Suprapubic skin (tissue), 4 donors: ENCODE data around the gene IL6ST. TPM values are rescaled to one million over a fixed set of nuclear protein-coding genes. Genes with fewer than 3 reads are reported as not detected.
"Not testable (repeated sequence)": the region's sequence is repeated elsewhere in the genome, so short reads cannot be mapped to it uniquely, and the experiment has no call there.

Source experiments
- DNase-seq, 2 donors: peaks; one replicate each; pipeline ENCODE4 v3.0.0-alpha.2; 2019; ENCODE audit warnings: low spot score in 2 of 2
- H3K27ac ChIP-seq: fragments of 200-600 bp; sonication (generic); one replicate; pipeline ENCODE4 v1.5.1; 2019
- H3K27me3 ChIP-seq: fragments of 200-600 bp; sonication (generic); one replicate; pipeline ENCODE4 v1.5.1; 2019
- H3K36me3 ChIP-seq: fragments of 200-600 bp; sonication (generic); one replicate; pipeline ENCODE4 v1.5.1; 2019
- H3K4me1 ChIP-seq: fragments of 200-600 bp; sonication (generic); one replicate; pipeline ENCODE4 v1.5.1; 2019
- H3K4me3 ChIP-seq: fragments of 200-600 bp; sonication (generic); one replicate; pipeline ENCODE4 v1.5.1; 2019; ENCODE audit warnings: mild to moderate bottlenecking
- H3K9me3 ChIP-seq: fragments of 200-600 bp; sonication (generic); one replicate; pipeline ENCODE4 v1.5.1; 2019
- EP300 ChIP-seq: sonication (generic); formaldehyde crosslinking; IDR thresholded peaks from one replicate; pipeline ENCODE4 v1.6.1; 2017; ENCODE audit warnings: antibody characterized with exemption
- POLR2A ChIP-seq, 2 donors: fragments of 450-650 bp; IDR thresholded peaks; one replicate each; pipeline ENCODE4 v1.6.1; 2017; ENCODE audit warnings: antibody characterized with exemption in 2 of 2, mild to moderate bottlenecking in 2 of 2, moderate library complexity in 2 of 2
- POLR2AphosphoS5 ChIP-seq, 3 donors: sonication (generic); formaldehyde crosslinking; IDR thresholded peaks; one replicate each; pipeline ENCODE4 v1.6.1; 2017; ENCODE audit warnings: antibody characterized with exemption in 3 of 3
- WGBS: methylation state at CpG from one replicate; pipeline ENCODE4 v1.1.5; 2018; 5-methylcytosine and 5-hydroxymethylcytosine counted together
- total RNA-seq, 4 donors: library from RNA; depleted of rRNA; stranded (reverse); fragments of >200 nt; gene quantifications; one replicate each; pipeline ENCODE4 v1.1.0, GENCODE V29; 2016
- TF ChIP-seq, protein P1 (sequence below), 2 donors: fragments of 200-600 bp in 1 of 2; fragments of 450-650 bp in 1 of 2; sonication (generic) in 1 of 2; IDR thresholded peaks; one replicate each; pipeline ENCODE4 v1.5.1; 2016 to 2019; ENCODE audit warnings: antibody characterized with exemption in 2 of 2, mild to moderate bottlenecking in 1 of 2, moderate library complexity in 1 of 2

Gene IL6ST
- total RNA-seq, 4 donors from 2014 or later: 47.0 to 110 (median 87.5) TPM

DNA sequence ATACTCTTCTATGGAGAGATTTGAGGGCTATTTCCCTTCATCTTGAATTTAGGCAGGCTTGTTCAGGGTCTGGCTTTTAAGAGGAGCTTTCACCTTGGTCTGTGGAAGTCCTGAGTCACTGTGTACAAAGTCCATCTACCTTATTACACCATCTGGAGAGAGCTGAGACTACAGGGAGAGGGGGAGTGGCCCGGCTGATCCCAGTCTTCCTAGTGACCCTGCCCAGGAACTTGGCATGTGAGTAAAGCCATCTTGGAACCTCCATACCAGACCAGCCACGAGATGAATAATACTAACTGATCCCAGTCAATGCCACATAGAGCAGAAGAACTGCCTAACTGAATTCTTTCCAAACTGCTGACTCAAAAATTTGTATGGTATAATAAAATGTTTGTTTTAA is 8.4 kb upstream of the IL6ST start:
- H3K27me3 ChIP-seq: no peaks in the 10 kb centered on the region
- peaks cover 3% of the 10 kb centered on the region for H3K9me3 ChIP-seq
- H3K4me1 ChIP-seq: peaks cover 9% of the 10 kb centered on the region
- no peak overlapping the region for H3K27ac ChIP-seq
- DNase-seq: peak in 1 of 2 donors; percentile 63
- H3K4me3 ChIP-seq: no peak overlapping the region
- WGBS: 46% methylated on average over 2 of the region's 2 CpGs
- no peak for TF ChIP-seq POLR2AphosphoS5 (IDR thresholded peaks at IDR 0.05)
- TF ChIP-seq, protein P1, sequence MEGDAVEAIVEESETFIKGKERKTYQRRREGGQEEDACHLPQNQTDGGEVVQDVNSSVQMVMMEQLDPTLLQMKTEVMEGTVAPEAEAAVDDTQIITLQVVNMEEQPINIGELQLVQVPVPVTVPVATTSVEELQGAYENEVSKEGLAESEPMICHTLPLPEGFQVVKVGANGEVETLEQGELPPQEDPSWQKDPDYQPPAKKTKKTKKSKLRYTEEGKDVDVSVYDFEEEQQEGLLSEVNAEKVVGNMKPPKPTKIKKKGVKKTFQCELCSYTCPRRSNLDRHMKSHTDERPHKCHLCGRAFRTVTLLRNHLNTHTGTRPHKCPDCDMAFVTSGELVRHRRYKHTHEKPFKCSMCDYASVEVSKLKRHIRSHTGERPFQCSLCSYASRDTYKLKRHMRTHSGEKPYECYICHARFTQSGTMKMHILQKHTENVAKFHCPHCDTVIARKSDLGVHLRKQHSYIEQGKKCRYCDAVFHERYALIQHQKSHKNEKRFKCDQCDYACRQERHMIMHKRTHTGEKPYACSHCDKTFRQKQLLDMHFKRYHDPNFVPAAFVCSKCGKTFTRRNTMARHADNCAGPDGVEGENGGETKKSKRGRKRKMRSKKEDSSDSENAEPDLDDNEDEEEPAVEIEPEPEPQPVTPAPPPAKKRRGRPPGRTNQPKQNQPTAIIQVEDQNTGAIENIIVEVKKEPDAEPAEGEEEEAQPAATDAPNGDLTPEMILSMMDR (IDR thresholded peaks at IDR 0.05): no peak
- TF ChIP-seq EP300: no peak
- TF ChIP-seq POLR2A (IDR thresholded peaks at IDR 0.05): no peak
- H3K36me3 ChIP-seq: no peaks in the 10 kb centered on the region

DNA sequence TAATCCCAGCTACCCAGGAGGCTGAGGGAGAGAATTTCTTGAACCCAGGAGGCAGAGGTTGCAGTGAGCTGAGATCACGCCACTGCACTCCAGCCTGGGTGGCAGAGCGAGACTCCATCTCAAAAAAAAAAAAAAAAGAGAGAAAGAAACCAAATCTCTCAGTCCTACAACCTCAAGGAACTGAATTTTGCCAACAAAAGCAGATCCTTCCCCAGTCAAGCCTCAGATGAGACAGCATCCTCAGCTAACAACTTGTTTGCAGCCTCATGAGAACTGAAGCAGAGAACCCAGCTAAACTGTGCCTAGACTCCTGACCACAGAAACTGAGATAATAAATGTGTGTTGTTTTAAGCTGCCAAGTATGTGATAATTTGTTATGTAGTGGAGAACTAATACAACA is 7.5 kb upstream of the IL6ST start:
- WGBS: 100% methylated on average over 2 of the region's 2 CpGs
- TF ChIP-seq POLR2AphosphoS5 (IDR thresholded peaks at IDR 0.05) (no peak), EP300 (no peak), POLR2A (IDR thresholded peaks at IDR 0.05) (no peak)
- TF ChIP-seq, protein P1 (IDR thresholded peaks at IDR 0.05): no peak
- Histone ChIP-seq H3K27ac (no peak overlapping the region), H3K27me3 (no peaks in the 10 kb centered on the region), H3K36me3 (no peaks in the 10 kb centered on the region), H3K4me1 (peaks cover 9% of the 10 kb centered on the region), H3K4me3 (no peak overlapping the region), H3K9me3 (peaks cover 3% of the 10 kb centered on the region)
- no peak for DNase-seq

DNA sequence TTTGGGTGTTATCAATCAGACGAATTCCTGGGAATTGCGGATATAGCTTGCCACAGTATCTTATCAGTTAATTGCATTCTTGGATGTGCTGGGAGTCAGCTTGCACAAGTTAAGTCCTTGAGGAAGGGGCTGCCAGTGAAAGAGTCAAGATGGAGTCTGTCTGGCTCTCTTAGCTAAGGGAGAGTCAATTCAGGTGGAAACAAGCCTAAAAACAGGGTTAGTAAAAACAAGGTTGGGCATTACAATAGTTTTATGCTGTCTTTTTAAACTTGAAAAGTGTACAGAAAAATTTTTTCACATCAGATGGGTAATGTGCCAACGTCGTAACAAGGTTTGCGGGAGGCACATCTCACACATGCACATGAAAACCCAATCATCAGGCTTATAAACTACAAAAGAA is 5.5 kb upstream of the IL6ST start:
- DNase-seq, H3K9me3 ChIP-seq, H3K4me3 ChIP-seq, H3K27ac ChIP-seq, H3K27me3 ChIP-seq, H3K36me3 ChIP-seq: not testable (repeated sequence)
- 70% methylated on average over 5 of the region's 5 CpGs for WGBS
- peaks cover 19% of the 10 kb centered on the region for H3K4me1 ChIP-seq

DNA sequence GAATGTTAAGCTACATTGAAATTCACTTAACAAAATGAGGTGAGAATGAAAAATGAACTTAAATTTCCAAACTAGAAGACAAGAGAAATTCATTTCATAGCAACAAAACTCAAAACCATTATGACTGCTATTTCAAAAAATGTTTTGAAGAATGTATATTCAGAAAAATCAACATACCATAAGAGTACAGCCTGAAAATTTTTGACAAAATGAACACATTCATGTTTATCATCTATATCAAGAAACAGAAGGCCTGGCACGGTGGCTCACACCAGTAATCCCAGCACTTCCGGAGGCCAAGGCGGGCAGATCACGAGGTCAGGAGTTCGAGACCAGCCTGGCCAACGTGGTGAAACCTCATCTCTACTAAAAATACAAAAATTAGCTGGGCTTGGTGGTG is 4.2 kb upstream of the IL6ST start:
- Histone ChIP-seq H3K27me3 (no peaks in the 10 kb centered on the region), H3K36me3 (no peaks in the 10 kb centered on the region), H3K9me3 (peaks cover 3% of the 10 kb centered on the region), H3K27ac (no peak overlapping the region), H3K4me1 (peaks cover 18% of the 10 kb centered on the region), H3K4me3 (no peak overlapping the region)
- TF ChIP-seq POLR2AphosphoS5 (IDR thresholded peaks at IDR 0.05) (no peak), EP300 (no peak), POLR2A (IDR thresholded peaks at IDR 0.05) (no peak)
- TF ChIP-seq, protein P1 (IDR thresholded peaks at IDR 0.05): no peak
- no peak for DNase-seq
- WGBS: 93% methylated on average over 6 of the region's 6 CpGs

DNA sequence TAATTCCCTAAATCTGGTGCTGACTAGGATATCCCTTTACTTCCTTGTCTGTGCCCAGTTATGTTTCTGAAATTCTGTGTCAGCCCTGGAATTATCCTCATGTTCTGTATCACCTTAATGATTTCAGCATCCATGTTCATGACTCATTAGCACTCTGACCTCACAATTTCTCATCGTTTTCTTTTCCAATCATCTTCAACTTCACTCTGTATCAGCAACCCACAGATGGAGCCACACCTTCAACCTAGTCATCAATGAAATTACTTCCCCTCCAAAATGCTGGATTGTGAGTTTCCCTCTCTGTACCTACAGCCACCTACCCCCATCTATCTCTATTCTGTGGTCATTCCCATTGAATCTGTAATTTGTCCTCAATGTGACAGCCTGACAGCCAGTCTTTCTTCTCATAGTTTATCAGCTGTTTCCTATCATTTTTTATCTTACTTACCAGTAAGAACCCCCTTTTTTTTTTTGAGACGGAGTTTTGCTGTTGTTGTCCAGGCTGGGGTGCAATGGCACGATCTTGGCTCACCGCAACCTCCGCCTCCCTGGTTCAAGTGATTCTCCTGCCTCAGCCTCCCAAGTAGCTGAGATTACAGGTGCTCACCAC is 3.1 kb upstream of the IL6ST start:
- H3K27ac ChIP-seq: no peak overlapping the region
- H3K9me3 ChIP-seq: peaks cover 3% of the 10 kb centered on the region
- no peaks in the 10 kb centered on the region for H3K27me3 ChIP-seq
- TF ChIP-seq POLR2A (IDR thresholded peaks at IDR 0.05) (no peak), POLR2AphosphoS5 (IDR thresholded peaks at IDR 0.05) (no peak), EP300 (no peak)
- TF ChIP-seq, protein P1 (IDR thresholded peaks at IDR 0.05): no peak
- no peak overlapping the region for H3K4me3 ChIP-seq
- DNase-seq: no peak
- H3K36me3 ChIP-seq: no peaks in the 10 kb centered on the region
- H3K4me1 ChIP-seq: peaks cover 14% of the 10 kb centered on the region
- WGBS: 77% methylated on average over 5 of the region's 5 CpGs
